ENCODE measurements around the gene ERVMER34-1.

GRCh38 chr4:52789774-52790173 is 38.5 kb upstream of the ERVMER34-1 start:
- no peak for TF ChIP-seq CTCF (IDR thresholded peaks at IDR 0.05)
- TF ChIP-seq POLR2A (IDR thresholded peaks at IDR 0.05): no peak
- no peak for TF ChIP-seq POLR2AphosphoS5 (IDR thresholded peaks at IDR 0.05)
